ENCODE results near the gene MAU2.

Gene MAU2

GRCh38 chr19:19278315-19278714, 42.3 kb upstream of the MAU2 start:
- POLR2A ChIA-PET (ENCODE audit: low non-redundant PET): no interaction called here
- CTCF ChIA-PET: interaction anchor here (0.6 kb wide), 1 partner anchor 132 kb away, joined by 3 read pairs; no protein-coding TSS in a partner anchor
- no peak for TF ChIP-seq CTCF (conservative IDR thresholded peaks at IDR 0.05; ENCODE audit: low read depth)
- no peak for DNase-seq (ENCODE audit: low spot score)
- H3K27ac ChIP-seq: no peak overlapping the region

GRCh38 chr19:19279062-19279612, 41.5 kb upstream of the MAU2 start:
- H3K27ac ChIP-seq: no peak overlapping the region
- CTCF ChIA-PET: interaction anchor here (0.6 to 0.7 kb wide), 3 partner anchors 9 to 214 kb away, joined by 3 to 4 read pairs (median 3); no protein-coding TSS in a partner anchor
- POLR2A ChIA-PET (ENCODE audit: low non-redundant PET): no interaction called here
- no peak for DNase-seq (ENCODE audit: low spot score)
- TF ChIP-seq CTCF (conservative IDR thresholded peaks at IDR 0.05; ENCODE audit: low read depth): no peak

GRCh38 chr19:19279853-19280252, 40.8 kb upstream of the MAU2 start:
- H3K27ac ChIP-seq: no peak overlapping the region
- ChIA-PET CTCF (interaction anchor here (0.5 kb wide), 1 partner anchor 106 kb away, joined by 3 read pairs; no protein-coding TSS in a partner anchor), POLR2A (ENCODE audit: low non-redundant PET) (no interaction called here)
- TF ChIP-seq CTCF (conservative IDR thresholded peaks at IDR 0.05; ENCODE audit: low read depth): no peak
- no peak for DNase-seq (ENCODE audit: low spot score)

GRCh38 chr19:19280561-19280960, 40.1 kb upstream of the MAU2 start:
- DNase-seq (ENCODE audit: low spot score): no peak
- no peak for TF ChIP-seq CTCF (conservative IDR thresholded peaks at IDR 0.05; ENCODE audit: low read depth)
- CTCF ChIA-PET: interaction anchor here (0.5 kb wide), 1 partner anchor 107 kb away, joined by 3 read pairs; no protein-coding TSS in a partner anchor
- POLR2A ChIA-PET (ENCODE audit: low non-redundant PET): interaction anchor here (0.6 kb wide), 1 partner anchor 151 kb away, joined by 3 read pairs; no protein-coding TSS in a partner anchor
- H3K27ac ChIP-seq: no peak overlapping the region

GRCh38 chr19:19285686-19286085, 34.9 kb upstream of the MAU2 start:
- no peak for DNase-seq (ENCODE audit: low spot score)
- H3K27ac ChIP-seq: no peak overlapping the region
- CTCF ChIA-PET: no interaction called here
- POLR2A ChIA-PET (ENCODE audit: low non-redundant PET): no interaction called here
- TF ChIP-seq CTCF (conservative IDR thresholded peaks at IDR 0.05; ENCODE audit: low read depth): no peak

- POLR2A ChIA-PET (ENCODE audit: low non-redundant PET): no interaction called here
- TF ChIP-seq CTCF (conservative IDR thresholded peaks at IDR 0.05; ENCODE audit: low read depth): no peak
- no peak overlapping the region for H3K27ac ChIP-seq
- CTCF ChIA-PET: interaction anchor here (0.6 kb wide), 1 partner anchor 174 kb away, joined by 3 read pairs; no protein-coding TSS in a partner anchor
- no peak for DNase-seq (ENCODE audit: low spot score)
These were observed 28.0 kb upstream of the MAU2 start for GRCh38 chr19:19292607-19293006.

Measured in RWPE1 (cell line).